IPS-11a (cell line): ENCODE results near the gene PSG5.
"Not testable (repeated sequence)": the region's sequence is repeated elsewhere in the genome, so short reads cannot be mapped to it uniquely, and the experiment has no call there.

Experiments
- H3K4me3 ChIP-seq: one replicate; pipeline ENCODE4 v1.5.1; 2013; ENCODE audit warnings: low read depth, low read length, control low read depth

PSG5 gene

DNA sequence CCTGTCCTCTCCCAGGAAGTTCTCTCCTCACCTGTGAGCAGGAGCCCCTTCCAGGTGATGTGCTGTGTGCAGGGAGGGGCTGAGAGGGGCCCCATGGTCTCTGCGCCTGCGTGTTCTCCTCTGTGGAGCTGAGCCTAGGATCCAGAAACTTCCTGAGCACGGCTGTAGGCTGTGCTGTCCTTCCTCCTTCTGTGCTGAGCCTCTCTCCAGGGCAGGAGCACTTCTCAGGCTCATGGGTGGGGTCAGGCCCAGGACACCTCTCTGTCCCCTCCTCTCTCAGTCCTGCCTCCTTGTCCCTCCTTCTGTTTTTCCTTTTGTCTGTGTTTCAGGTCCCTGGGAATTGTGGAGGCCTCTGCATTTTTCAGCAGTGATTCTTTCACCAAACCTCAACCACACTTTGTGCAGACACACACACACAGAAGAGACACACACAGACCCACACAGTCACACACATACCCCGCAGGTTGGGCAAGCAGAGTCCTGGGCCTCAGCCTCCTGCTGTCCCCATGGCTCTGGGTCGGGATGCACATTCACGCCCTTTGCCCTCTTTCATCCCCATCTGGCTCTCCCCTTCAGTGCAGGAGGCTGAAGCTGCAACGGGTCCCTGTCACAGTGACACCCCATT lies at the start of gene PSG5:
TSS of gene PSG5 (minus strand) at position 226 of the 625 bp plus-strand sequence. CDS start at position 95, 131 bp downstream.
- not testable (repeated sequence) for H3K4me3 ChIP-seq

DNA sequence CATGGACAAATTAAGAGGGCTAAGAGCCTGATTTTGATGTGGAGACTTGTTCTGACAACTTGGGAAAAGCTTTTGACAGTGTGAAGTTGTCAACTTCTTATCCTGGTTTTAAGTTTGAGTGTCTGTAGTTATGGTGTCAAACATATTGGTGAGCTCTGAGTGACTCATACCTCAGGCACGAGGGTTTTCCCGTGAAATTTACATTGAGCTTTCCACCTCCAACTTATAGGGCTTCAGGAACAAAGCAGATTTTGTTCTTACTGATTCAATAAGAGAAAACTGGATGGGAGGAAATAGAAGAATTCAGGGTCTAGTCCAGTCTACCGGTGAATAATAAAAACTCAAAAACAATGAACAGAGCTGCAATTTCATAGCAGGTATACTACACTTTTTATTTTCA lies 49.4 kb upstream of the PSG5 start:
- H3K4me3 ChIP-seq: not testable (repeated sequence)

- H3K4me3 ChIP-seq: no peak overlapping the region
These were observed 43.0 kb upstream of the PSG5 start for GRCh38 chr19:43229315-43229714.

GRCh38 chr19:43228730-43229129 lies 42.4 kb upstream of the PSG5 start:
- H3K4me3 ChIP-seq: not testable (repeated sequence)

DNA sequence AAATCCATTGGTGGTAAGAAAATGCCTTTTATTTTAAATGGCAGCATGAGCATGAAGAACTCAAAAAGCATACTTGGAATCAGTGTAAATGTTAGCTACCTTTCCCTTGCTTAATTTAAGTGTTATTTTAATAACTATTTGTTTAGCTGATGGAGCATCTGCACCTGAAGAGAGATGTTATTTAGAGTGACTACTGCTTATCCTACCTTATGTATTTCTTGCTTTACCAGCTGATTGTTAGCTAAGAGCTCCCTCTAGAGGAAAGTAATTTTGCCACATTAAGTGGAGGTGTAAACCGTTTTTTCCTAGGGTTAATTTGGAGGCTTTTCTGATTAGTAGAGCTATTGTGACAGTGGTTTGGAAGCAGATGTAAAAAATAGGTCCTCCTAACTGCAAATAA lies 40.6 kb upstream of the PSG5 start:
- H3K4me3 ChIP-seq: not testable (repeated sequence)

- no peak overlapping the region for H3K4me3 ChIP-seq
These were observed 38.5 kb upstream of the PSG5 start for GRCh38 chr19:43224855-43225253.

DNA sequence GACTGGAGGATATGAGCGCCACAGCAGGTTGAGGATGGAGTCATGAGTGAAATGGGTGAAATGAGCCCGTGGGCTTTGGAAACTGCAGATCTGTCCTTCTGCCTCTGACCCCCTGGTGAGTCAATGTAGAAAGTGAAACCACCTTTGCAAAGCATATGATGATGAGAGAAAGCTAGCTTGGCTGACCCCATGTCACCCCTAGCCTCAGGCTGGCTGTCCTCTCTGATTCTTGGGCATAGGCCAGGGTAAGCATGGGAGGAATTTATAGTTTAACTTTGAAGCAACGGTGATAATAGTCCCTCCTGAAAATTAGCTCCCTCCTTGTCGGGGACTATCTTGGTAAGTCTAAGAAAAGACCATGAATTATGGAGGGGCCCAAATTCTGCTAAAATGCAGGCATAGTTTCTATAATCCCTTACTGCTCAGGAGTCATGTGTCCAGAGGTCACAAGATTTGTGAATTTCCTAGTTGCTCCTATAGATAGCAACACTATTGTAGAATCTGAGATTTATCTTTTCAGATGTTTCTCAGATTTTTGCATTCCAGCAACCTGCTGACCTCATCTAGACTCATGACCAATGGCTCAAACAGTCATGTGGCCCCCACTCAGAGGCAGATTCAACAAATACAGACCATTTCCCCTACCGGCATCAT lies 38.0 kb upstream of the PSG5 start:
- not testable (repeated sequence) for H3K4me3 ChIP-seq

GRCh38 chr19:43221891-43222290 lies 35.6 kb upstream of the PSG5 start:
- not testable (repeated sequence) for H3K4me3 ChIP-seq

GRCh38 chr19:43219136-43219535 lies 32.8 kb upstream of the PSG5 start:
- not testable (repeated sequence) for H3K4me3 ChIP-seq

GRCh38 chr19:43215881-43216280 lies 29.5 kb upstream of the PSG5 start:
- not testable (repeated sequence) for H3K4me3 ChIP-seq

- no peak overlapping the region for H3K4me3 ChIP-seq
These were observed 21.7 kb upstream of the PSG5 start for GRCh38 chr19:43207991-43208390.

- not testable (repeated sequence) for H3K4me3 ChIP-seq
These were observed 20.8 kb upstream of the PSG5 start for GRCh38 chr19:43207174-43207573.

- not testable (repeated sequence) for H3K4me3 ChIP-seq
These were observed 19.3 kb upstream of the PSG5 start, which contains the start of gene PSG4 for GRCh38 chr19:43205471-43206105. PSG4 (minus strand) TSS chr19:43205638; CDS start chr19:43205536, 102 bp downstream.

DNA sequence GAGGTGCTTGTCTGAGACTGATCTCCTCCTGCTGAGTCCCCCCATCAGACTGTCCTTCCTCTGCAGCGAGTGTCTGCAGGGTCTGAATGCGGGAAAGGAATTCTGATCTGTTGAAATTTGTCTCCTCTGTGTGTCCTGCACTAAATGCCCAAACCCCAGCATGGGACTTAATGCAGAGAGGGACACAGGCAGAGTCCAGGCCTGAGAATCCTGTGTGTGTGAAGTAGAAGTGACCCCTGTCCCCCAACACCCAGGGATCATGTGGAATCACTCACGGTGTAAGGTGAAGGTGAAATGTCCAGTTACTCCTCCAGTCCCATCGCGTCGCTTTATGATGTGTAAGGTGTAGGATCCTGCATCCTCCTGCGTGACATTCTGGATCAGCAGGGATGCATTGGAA lies 17.3 kb upstream of the PSG5 start:
- not testable (repeated sequence) for H3K4me3 ChIP-seq

DNA sequence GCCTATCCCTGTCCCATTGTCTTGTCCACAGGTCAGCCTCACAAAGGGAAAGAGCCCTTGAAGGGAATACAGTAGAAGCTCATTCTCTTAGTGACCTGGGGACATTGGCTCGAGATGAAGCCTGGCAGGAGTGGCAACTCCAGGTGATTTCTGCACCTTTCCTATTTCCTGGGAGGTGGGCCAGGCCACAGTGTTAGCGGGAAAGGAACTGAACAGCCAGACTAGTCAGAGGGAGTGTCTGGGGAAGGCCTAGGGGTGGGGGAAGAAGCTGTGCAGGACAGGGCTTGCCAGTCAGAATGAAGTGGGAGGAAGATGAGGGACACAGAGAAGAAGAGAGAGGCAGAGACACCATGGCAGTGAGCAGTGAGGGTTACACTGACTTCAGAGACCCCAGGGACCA lies 15.6 kb upstream of the PSG5 start:
- H3K4me3 ChIP-seq: not testable (repeated sequence)

DNA sequence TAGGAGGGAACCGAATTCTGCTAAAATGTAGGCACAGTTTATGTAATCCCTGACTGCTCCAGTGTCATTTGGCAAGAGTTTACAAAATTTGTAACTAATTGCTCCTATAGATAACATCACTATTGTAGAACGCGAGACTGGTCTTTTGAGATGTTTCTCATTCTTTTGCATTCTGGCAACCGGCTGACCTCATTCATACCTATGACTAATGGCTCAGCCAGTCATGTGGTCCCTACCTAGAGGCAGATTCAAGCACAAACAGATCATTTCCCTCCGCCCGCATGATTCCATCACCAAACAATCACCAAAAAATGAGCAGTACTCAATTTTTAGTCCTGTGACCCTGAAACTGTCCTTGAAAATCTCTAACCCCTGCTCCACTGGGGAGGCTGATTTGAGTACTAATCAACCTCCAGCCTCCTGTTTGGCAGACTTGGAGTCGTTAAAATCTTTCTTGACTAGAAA lies 15.0 kb upstream of the PSG5 start:
- H3K4me3 ChIP-seq: not testable (repeated sequence)

DNA sequence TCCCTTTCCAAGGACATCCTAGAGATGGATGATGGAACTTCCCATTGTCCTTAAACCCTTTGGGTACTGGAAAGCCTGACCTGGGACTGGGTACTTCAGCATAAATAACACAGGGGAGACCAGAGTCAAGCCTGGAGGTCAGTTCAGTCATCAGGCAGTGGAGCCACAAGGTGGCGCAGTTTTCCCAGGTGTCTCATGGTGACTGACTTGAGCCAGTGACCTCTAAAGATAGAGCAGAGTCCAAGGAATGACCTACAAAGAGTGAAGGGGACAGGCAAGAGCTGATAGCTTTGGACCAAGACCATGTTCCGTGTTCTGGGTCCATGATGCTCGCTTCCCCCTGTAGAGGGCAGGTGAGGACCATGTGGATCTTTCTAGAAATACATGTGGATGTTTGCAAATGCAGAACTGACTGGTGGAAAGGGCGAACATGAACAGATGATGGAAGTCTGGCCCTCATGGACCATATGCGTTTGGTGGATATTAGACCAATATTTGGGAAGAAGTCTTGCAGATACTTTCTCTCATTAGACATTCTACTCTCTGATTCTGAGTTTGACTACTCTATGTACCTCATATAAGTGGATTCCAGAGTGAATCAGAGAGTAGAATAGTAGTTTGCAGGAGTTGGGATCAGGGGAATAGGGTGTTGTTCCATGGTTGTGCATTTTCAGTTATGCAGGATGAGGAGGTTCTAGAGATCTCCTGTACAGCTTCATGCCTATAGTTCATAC lies 12.5 kb upstream of the PSG5 start:
- H3K4me3 ChIP-seq: not testable (repeated sequence)

GRCh38 chr19:43197666-43198397 lies 11.5 kb upstream of the PSG5 start:
- not testable (repeated sequence) for H3K4me3 ChIP-seq

DNA sequence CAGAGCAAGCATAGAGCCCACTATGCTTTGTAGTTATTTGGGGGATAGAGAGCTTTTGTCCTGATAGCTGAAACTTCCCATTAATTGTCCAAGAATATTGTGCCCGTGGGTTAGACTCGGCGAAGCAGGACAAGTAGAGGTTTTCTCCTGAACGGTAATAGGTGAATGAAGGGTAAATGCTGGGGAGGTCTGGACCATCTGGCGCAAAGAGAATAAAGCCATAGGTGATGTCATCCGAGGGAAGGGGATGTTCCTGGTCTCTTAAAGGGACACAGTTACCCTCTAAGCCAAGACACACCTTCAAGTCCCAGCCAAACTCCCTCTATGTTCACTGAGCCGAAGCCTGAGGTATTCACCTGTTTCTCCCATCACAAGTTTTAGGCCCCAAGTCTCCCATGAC lies 8.1 kb upstream of the PSG5 start:
- not testable (repeated sequence) for H3K4me3 ChIP-seq

GRCh38 chr19:43192381-43193155 lies 6.2 kb upstream of the PSG5 start:
- not testable (repeated sequence) for H3K4me3 ChIP-seq
